Stimulated activated CD4-positive, alpha-beta T cell treated with anti-CD3 and anti-CD28 coated beads, Interleukin-15, amount 100 ng/mL, for 1 hour (primary cell): ENCODE results near the gene MTR.

Experiments
- DNase-seq, 2 donors: peaks; one replicate each; pipeline ENCODE4 v3.0.0-alpha.2; 2020; ENCODE audit warnings: low read depth in 1 of 2, low spot score in 1 of 2

Gene MTR

GRCh38 chr1:236951672-236952071 lies 156.6 kb downstream of the MTR start:
- DNase-seq = no peak

GRCh38 chr1:236952246-236953003 lies 157.3 kb downstream of the MTR start:
- no peak for DNase-seq

GRCh38 chr1:236953151-236953700 lies 158.1 kb downstream of the MTR start:
- DNase-seq = no peak
